GM12878 (cell line): ENCODE measurements around the gene COL4A2.

Experiments
- BRCA1 ChIP-seq: IDR thresholded peaks from 2 replicates; pipeline ENCODE4 v1.6.1; 2011; ENCODE audit warnings: low read depth, low read length, improper control_type of control experiment
- CEBPB ChIP-seq, 2 experiments: fragments of 150-350 bp in 1 of 2; IDR thresholded peaks; 2 replicates each; pipeline ENCODE4 v1.6.1; 2012 to 2014; ENCODE audit warnings: low read depth in 2 of 2, low read length in 2 of 2, borderline replicate concordance in 1 of 2, inconsistent platforms in 1 of 2
- CEBPZ ChIP-seq: fragments of 150-350 bp; IDR thresholded peaks from 2 replicates; pipeline ENCODE4 v1.6.1; 2016; ENCODE audit warnings: low read depth, low read length
- HDAC2 ChIP-seq: fragments of 200-600 bp; sonication (generic); IDR thresholded peaks from 2 replicates; pipeline ENCODE4 v1.6.1; 2017
- KAT2A ChIP-seq: conservative IDR thresholded peaks from 2 replicates; pipeline ENCODE4 v1.6.1; 2011; ENCODE audit warnings: low read depth, low read length; ENCODE audit not compliant: control insufficient read depth
- MAX ChIP-seq: IDR thresholded peaks from 2 replicates; pipeline ENCODE4 v1.6.1; 2012; ENCODE audit warnings: low read depth, low read length, improper control_type of control experiment
- NBN ChIP-seq: fragments of 450-650 bp; IDR thresholded peaks from 2 replicates; pipeline ENCODE4 v1.6.1; 2016
- NR2C2 ChIP-seq: IDR thresholded peaks from 2 replicates; pipeline ENCODE4 v1.6.1; 2011; ENCODE audit warnings: borderline replicate concordance, low read depth; ENCODE audit not compliant: control insufficient read depth, insufficient read length
- POLR2A ChIP-seq: IDR thresholded peaks from 2 replicates; pipeline ENCODE4 v1.6.1; 2011; ENCODE audit warnings: low read depth, mild to moderate bottlenecking, low read length
- POLR2AphosphoS2 ChIP-seq: IDR thresholded peaks from 2 replicates; pipeline ENCODE4 v1.6.1; 2011; ENCODE audit warnings: low read depth, mild to moderate bottlenecking, low read length, improper control_type of control experiment, moderate library complexity
- POLR2AphosphoS5 ChIP-seq: IDR thresholded peaks from 2 replicates; pipeline ENCODE4 v1.6.1; 2011; ENCODE audit warnings: mild to moderate bottlenecking, low read length, inconsistent platforms
- RAD21 ChIP-seq: IDR thresholded peaks from 2 replicates; pipeline ENCODE4 v1.6.1; 2011; ENCODE audit warnings: mild to moderate bottlenecking, low read depth, low read length, moderate library complexity; ENCODE audit not compliant: insufficient read depth
- YY1 ChIP-seq: IDR thresholded peaks from 2 replicates; pipeline ENCODE4 v1.6.1; 2011; ENCODE audit warnings: low read depth, mild to moderate bottlenecking, low read length
- ZBTB33 ChIP-seq: fragments of 450-650 bp; IDR thresholded peaks from 2 replicates; pipeline ENCODE4 v1.6.1; 2017; ENCODE audit warnings: mild to moderate bottlenecking

GRCh38 chr13:110291286-110291685, 15.8 kb upstream of the COL4A2 start:
- TF ChIP-seq CEBPZ = no peak
- TF ChIP-seq ZBTB33 = no peak
- TF ChIP-seq NR2C2 = no peak
- no peak for TF ChIP-seq CEBPB (IDR thresholded peaks at IDR 0.05; ENCODE audit: borderline replicate concordance in 1 of 2, low read depth in 2 of 2, low read length in 2 of 2)
- no peak for TF ChIP-seq POLR2A
- no peak for TF ChIP-seq POLR2AphosphoS5
- no peak for TF ChIP-seq HDAC2
- no peak for TF ChIP-seq KAT2A
- TF ChIP-seq YY1 = no peak
- TF ChIP-seq POLR2AphosphoS2 = no peak
- no peak for TF ChIP-seq NBN
- no peak for TF ChIP-seq BRCA1
- TF ChIP-seq RAD21 = no peak
- TF ChIP-seq MAX = no peak
